Lower leg skin (tissue), 4 donors: ENCODE results near the gene DNASE1. TPM values are rescaled to one million over a fixed set of nuclear protein-coding genes. Genes with fewer than 3 reads are reported as not detected.
A peak's percentile ranks its signal among the peaks of the same experiment; 100 is the strongest.

Experiments used
- DNase-seq, 2 donors: peaks; one replicate each; pipeline ENCODE4 v3.0.0-alpha.2; 2019; ENCODE audit warnings: low spot score in 2 of 2
- H3K4me3 ChIP-seq: fragments of 200-600 bp; sonication (generic); 2 replicates; pipeline ENCODE4 v1.5.1; 2017; ENCODE audit warnings: mild to moderate bottlenecking, low read depth; ENCODE audit not compliant: poor library complexity, severe bottlenecking
- CTCF ChIP-seq, 3 donors: fragments of 450-650 bp; IDR thresholded peaks; one replicate each; pipeline ENCODE4 v1.5.1; 2016; ENCODE audit warnings: antibody characterized with exemption in 3 of 3, mild to moderate bottlenecking in 3 of 3, moderate library complexity in 2 of 3
- POLR2A ChIP-seq, 2 donors: fragments of 450-650 bp; IDR thresholded peaks; one replicate each; pipeline ENCODE4 v1.6.1; 2016 to 2017; ENCODE audit warnings: antibody characterized with exemption in 2 of 2, mild to moderate bottlenecking in 1 of 2, moderate library complexity in 1 of 2
- WGBS, 2 donors: methylation state at CpG; one replicate each; pipeline ENCODE4 v1.1.5; 2018; 5-methylcytosine and 5-hydroxymethylcytosine counted together
- intact Hi-C: fragments of 100-400 bp; cut with DNase I; formaldehyde crosslinking; loops from one replicate; pipeline ENCODE4 v1.15.0; 2023; ENCODE audit warnings: low total_unique reads
- total RNA-seq, 4 donors: library from RNA; depleted of rRNA; stranded (reverse); fragments of >200 nt; gene quantifications; one replicate each; pipeline ENCODE4 v1.1.0, GENCODE V29; 2016

Gene DNASE1
- total RNA-seq, 4 donors from 2014 or later = 11.0 to 25.1 (median 14.2) TPM

GRCh38 chr16:3645108-3645503 is 9.4 kb upstream of the DNASE1 start:
- DNase-seq = peak in 1 of 2 donors; percentile 54
- no peak overlapping the region for H3K4me3 ChIP-seq
- intact Hi-C loops = no loop called here
- 81 to 83% methylated on average over 6 of the region's 6 CpGs for WGBS, 2 donors
- TF ChIP-seq POLR2A (IDR thresholded peaks at IDR 0.05) (no peak), CTCF (IDR thresholded peaks at IDR 0.05) (no peak)

- intact Hi-C loops = no loop called here
- 81% methylated on average over 19 of the region's 19 CpGs for WGBS, 2 donors
- TF ChIP-seq POLR2A (IDR thresholded peaks at IDR 0.05) (no peak), CTCF (IDR thresholded peaks at IDR 0.05) (no peak)
- peak in 1 of 2 donors; percentile 78 for DNase-seq
- H3K4me3 ChIP-seq = no peak overlapping the region
These were observed 8.8 kb upstream of the DNASE1 start for GRCh38 chr16:3645504-3646347.

- DNase-seq = peak in 1 of 2 donors; percentile 70
- H3K4me3 ChIP-seq = no peak overlapping the region
- TF ChIP-seq POLR2A (IDR thresholded peaks at IDR 0.05) = no peak
- no peak for TF ChIP-seq CTCF (IDR thresholded peaks at IDR 0.05)
- WGBS, 2 donors = 80 to 81% methylated on average over 15 of the region's 15 CpGs
- intact Hi-C loops = no loop called here
These were observed 8.1 kb upstream of the DNASE1 start for GRCh38 chr16:3646348-3646920.

GRCh38 chr16:3650631-3651265 is 3.7 kb upstream of the DNASE1 start:
- no peak for TF ChIP-seq CTCF (IDR thresholded peaks at IDR 0.05)
- no peak for TF ChIP-seq POLR2A (IDR thresholded peaks at IDR 0.05)
- intact Hi-C loops = no loop called here
- no peak overlapping the region for H3K4me3 ChIP-seq
- DNase-seq = peak in 1 of 2 donors; percentile 37
- WGBS, 2 donors = 84 to 88% methylated on average over 13 of the region's 13 CpGs

GRCh38 chr16:3651461-3652372 is 2.8 kb upstream of the DNASE1 start:
- H3K4me3 ChIP-seq = no peak overlapping the region
- WGBS, 2 donors = 60 to 81% methylated on average over 14 to 18 of the region's 18 CpGs
- peak in 1 of 2 donors; percentile 82 for DNase-seq
- intact Hi-C loops = no loop called here
- no peak for TF ChIP-seq POLR2A (IDR thresholded peaks at IDR 0.05)
- TF ChIP-seq CTCF (IDR thresholded peaks at IDR 0.05) = no peak
